HG03575 (cell line): ENCODE results near the gene DPAGT1.
"Not testable (repeated sequence)": the region's sequence is repeated elsewhere in the genome, so short reads cannot be mapped to it uniquely, and the experiment has no call there.

Experiments
- ATAC-seq: cut with Tn5 transposase; IDR thresholded peaks from one replicate; pipeline ENCODE4 v1.9.1; 2021; ENCODE audit not compliant: unreplicated experiment, insufficient number of reproducible peaks, low FRiP score; ENCODE audit errors: extremely low read depth

Gene DPAGT1

DNA sequence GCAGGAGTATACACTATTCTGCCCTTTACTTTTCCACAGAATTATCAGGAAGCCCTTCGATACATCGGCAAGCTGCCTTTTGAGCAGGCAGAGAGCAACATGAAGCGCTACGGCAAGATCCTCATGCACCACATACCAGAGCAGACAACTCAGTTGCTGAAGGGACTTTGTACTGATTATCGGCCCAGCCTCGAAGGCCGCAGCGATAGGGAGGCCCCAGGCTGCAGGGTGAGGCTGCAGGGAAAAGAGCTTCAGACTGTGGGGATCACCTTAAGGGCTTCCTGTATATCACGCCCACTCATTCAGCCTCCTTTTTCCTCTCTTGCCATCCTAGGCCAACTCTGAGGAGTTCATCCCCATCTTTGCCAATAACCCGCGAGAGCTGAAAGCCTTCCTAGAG, 23.8 kb downstream of the DPAGT1 start:
- no peak for ATAC-seq

DNA sequence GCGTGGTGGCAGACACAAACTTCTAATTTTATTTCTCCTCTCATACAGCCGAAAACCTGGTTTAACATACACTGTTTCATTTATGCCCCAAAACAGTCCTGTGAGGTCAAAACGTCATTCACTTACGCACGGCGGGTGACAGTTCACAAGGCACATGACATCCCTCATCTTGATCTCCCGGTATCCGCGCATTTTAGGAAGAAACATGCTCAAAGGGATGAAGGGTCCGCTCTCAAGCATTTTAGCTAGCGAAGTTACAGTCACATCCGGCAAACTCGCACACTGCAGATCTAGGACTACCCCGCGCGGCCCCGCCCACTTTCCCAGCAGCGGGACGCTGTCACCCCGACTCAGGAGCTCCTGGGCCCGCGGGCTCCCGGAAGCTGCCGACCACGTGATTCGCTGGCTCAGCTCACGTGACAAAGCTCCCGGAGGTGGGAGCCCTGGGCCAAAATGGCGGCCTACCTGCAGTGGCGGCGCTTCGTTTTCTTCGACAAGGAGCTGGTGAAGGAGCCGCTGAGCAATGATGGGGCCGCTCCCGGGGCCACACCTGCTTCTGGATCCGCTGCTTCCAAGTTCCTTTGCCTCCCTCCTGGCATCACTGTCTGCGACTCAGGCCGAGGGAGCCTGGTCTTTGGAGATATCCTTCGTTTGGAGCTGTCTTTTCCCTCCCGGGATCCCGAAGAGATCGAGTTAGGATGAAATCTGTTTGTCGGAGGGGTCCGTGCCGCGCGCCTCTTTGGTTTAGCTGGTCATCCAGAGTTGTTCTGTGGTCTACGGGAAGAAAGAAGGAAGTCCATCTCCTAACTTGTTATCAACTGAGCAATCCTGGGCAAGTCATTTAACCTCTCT, 34.1 kb downstream of the DPAGT1 start, which contains the start of gene VPS11:
Gene VPS11, plus strand, starts transcription at position 448 of the 852 bp plus-strand sequence. Its CDS starts 6 bp downstream, at position 454.
- peak; percentile 59 for ATAC-seq

DNA sequence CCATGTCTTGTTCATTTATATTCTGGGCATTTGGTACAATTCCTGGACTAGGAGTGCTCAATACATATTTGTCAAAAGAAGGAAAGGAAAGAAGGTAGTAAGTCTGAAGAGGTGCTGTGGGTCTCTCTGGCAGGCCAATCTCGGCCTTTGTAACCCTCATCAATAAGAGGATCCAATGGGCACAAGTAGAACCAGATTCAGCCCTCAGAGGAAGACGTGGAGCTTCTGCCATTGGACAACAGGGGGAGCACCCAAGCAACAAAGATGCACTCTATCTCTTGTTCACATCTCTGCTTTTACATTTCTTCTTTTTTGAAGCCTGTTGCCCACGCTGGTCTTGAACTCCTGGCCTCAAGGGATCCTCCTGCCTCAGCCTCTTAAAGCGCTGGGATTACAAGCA, 36.3 kb downstream of the DPAGT1 start:
- ATAC-seq, result no peak

DNA sequence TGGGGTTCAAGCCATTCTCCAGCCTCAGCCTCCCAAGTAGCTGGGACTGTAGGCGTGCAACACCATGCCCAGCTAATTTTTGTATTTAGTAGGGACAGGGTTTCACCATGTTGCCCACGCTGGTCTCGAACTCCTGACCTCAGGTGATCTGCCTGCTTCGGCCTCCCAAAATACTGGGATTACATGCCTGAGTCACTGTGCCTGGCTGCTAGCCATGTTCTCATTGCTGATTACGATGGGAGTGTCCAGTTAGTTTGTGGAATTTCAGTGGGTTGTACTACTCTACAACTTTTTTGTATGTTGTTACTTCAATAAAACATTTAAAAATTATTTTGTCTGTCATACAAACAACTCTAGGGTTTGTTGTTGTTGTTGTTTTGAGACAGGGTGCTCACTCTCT, 38.9 kb downstream of the DPAGT1 start:
- no peak for ATAC-seq

DNA sequence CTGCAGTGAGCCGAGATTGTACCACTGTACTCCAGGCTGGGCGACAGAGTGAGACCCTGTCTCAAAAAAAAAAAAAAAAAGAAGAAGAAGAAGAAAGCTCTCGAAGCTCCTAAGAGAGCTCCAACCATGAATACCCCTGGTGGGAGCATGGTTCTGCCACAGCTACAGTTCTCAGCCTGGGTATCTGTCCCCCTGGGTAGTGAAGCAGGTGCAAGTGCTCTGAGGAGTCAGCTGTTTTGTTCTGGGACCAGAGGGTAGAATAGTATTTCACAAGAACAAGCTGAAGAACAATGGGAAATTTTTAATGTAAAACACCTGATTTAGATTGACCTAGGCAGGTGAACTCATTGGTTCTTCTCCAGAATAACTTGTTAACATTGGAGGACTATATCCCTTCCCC, 40.4 kb downstream of the DPAGT1 start:
- ATAC-seq, result no peak

DNA sequence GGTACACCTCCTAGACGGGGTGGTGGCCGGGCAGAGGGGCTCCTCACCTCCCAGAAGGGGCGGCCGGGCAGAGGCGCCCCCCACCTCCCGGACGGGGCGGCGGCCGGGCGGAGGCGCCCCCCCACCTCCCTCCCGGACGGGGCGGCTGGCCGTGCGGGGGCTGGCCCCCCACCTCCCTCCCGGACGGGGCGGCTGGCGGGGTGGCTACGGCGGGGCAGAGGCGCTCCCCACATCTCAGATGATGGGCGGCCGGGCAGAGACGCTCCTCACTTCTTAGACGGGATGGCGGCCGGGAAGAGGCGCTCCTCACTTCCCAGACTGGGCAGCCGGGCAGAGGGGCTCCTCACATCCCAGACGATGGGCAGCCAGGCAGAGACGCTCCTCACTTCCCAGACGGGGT, 42.5 kb downstream of the DPAGT1 start:
- ATAC-seq, result not testable (repeated sequence)

DNA sequence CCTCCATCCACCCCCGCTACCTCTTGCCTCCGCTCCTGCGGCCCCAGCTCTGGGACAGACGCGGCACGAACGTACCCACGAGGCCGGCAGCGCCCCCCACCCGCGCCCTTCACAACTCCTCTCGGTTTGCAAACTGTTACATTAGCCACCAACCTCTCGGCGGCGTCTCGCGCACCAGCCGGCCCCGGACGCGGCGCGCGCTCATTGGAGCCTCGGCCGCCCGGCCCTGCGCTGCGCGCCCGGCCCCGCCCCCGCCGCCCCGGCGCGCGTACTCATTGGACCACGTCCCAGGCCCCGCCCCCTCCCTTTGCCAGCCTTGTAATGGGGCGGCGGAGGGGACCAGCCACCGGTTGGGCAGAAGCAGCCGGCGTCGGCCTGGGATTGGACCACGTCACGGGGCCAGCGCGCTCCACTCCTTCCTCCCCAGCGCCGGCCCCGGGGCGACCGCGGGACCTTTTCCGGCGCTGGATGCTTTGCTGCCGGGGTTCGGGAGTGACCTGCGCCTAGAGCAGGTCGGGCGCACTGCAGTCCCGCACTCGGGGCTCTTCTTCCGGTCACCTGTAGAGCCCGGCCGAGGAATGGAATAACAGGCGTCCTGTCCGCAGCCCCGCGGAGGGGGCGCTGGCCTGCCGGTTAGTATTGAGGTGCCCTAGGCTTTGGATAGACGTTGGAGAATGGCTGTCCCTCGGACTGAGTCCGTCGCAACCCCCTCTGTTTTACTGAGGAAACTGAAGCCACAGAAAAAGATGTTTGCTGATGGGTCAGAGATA, 44.5 kb downstream of the DPAGT1 start, which contains the start of gene HYOU1:
Gene HYOU1, minus strand, starts transcription at position 206 of the 770 bp plus-strand sequence. CDS start 1,045 bp downstream, outside the sequence.
- ATAC-seq, result peak; percentile 42

DNA sequence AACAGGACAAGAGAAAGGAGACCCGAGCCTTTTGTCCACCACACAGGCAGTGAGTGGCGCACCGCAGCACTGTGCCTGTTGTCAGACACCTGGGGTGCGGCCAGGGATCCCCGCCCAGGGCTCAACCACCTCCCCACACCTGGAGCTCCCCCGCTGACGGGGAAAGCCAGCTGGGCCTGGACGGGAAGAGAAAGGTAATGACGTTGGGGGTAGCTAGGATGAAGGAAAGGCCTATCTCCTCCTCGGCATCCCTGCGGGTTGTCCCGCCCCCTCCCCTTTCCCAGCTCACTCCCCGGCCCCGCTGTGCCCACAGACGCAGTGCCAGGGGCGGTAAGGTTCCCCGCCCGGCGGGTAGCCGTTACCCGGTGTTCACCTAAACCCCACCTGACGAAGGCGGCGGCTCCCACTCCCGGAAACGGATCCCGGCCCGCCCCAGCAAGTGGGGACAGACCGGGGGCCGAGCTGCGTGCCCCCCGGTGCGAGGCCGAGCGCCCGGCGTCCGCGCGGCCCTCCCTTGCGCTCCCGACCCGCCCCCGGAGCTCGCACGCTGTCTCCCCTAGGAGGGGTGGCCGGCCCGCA, 45.1 kb downstream of the DPAGT1 start:
- ATAC-seq, result no peak

DNA sequence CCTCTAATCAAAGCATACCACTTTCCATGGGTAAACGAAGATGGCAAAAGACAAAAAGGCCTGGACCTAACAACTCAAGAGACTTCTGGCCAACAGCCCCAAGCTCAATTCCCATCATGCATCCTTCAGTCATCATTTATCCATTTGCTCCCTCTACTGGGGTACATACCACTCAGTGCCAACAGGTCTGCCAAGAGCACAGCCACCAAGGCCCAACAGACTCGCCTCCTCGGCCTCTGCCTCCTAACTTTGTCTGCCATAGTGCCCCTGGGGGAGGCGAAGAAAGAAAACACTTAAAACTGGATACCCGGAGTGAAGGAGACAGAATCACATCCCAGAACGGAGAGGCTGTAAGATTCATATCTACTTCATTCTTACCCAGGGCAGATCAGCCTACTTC, 45.8 kb downstream of the DPAGT1 start:
- no peak for ATAC-seq

DNA sequence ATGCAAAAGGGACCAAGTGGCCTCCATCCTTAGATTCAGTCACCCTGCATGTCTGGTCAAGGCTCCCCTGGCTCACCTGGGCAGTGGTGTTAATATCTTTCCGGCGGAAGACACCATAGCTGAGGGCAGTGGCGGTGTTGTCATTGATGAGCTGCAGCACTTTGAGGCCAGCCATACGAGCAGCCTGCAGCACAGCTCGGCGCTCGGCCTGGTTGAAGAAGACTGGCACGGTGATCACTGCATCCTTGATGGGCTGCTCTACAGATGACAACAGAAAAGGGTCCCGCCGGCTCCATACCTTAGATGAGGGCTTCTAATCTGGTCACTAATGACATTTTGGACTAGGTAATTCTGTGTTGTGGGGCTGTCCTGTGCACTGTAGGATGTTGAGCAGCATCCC, 47.2 kb downstream of the DPAGT1 start:
- ATAC-seq, result no peak

DNA sequence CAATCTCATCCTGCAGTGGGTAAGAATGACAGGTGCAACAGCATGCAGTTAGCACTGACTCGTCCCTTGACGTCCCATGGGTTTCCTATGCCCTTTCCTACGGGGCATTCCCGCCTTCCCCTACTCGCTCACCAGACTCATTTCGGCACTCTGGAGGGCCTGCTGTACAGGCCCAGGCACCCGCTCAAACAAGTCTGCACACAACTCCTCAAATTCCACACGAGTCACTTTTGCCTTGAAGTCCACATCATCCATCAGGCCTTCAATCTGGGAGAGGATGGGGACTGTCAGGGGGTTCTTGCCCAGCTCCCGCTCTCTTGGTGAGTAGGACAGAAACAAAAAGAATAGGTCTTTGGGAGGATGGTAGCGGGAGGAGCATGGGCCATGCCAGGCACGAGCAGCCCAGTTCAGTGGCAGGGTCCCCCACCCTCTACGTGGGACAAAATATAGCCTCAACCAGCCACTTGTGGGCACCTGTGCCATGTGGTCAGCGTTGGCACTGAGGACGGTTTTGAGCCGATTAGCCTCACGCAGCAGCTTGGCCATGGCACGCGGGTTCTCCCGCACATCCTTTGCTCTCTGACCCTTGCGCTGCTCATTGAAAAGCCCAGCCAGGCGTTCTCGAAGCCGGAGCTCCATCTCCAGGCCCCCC, 49.4 kb downstream of the DPAGT1 start:
- no peak for ATAC-seq

DNA sequence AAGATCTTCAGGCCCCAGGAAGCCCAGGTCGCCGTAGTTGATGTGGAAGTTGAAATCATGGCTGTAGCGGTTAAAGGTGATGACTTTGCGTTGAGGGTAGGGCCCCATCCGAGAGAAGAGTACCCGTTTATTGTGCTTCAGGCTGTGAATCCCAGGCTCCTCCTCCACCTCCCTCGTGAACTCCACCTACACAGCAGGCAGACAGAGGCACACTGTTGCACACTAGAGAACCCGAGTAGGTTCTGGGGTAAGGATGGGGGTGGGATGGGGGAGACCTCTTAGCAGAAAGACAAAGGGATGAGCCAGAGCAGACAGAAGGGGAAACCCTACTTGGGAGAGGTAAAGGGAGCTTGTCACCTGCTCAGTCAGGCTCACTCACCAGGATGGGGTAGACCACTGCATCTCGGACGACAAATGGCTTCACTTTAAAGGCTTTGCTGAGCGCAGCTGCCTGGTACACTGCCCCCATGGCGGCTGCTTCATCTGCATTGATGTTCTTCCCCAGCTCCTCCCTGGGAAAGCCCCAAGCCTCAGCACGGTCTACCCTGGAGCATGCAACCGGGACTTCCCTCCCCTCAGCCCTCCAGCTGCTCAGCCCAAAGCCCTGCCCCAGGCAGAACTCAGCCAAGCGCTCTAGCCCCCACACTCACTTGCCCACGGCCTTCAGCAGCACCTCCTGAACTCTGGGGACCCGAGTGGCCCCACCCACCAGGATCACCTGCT, 50.1 kb downstream of the DPAGT1 start:
- no peak for ATAC-seq

DNA sequence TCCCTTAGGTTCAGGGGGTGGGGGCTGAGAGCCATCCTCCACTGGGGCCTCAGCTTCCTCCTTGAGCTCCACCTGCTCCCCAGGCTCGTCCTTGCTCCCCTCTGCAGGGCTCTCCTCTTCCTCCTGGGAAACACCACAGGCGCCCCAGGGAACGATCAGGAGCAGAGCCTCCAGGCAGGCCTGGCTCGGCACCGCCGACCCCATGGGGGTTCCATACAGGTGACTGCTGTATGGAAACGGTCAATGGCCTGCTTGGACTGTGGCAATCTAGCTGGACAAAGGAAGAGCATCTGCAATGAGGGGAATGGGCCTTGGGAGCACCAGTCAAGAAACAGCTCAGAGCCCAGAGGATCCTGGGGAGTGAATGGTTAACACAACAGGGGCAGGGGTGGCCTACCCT, 52.6 kb downstream of the DPAGT1 start:
- no peak for ATAC-seq

DNA sequence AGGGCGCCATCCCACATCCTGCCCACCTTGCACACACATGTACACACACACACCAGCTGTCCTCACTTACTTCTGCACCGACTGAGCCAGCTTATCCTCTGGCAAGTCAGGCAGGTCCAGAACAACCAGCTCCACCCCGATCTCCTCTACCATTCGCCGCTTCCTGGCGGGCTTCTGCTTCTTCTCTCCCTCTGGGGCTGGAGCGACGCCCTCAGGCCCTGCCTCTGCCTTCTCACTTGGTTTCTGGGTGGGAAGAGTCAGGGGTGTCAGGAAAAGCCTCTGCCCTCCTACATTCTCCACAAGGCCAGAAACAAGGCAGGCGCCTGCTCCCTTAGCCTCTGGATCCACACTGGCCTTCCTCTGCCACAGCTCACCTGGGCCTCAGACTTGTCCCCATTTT, 53.0 kb downstream of the DPAGT1 start:
- no peak for ATAC-seq

DNA sequence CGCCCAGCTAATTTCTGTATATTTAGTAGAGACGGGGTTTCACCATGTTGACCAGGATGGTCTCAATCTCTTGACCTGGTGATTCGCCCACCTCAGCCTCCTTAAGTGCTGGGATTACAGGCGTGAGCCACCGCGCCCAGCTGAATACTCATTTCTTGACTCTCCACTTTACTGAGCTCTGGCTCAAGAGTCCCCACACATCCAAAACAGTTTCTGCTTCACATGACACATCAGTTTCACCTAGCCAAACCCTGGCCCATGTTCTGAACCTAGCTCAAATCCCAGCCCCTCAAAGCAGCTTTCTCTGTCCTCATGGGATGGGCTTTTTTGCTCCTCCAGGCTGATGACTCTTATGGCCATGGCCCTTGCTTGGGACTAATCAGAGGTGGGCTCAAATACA, 54.4 kb downstream of the DPAGT1 start:
- no peak for ATAC-seq
